ENCODE measurements around the gene RIPPLY3.

The RIPPLY3 gene, protein sequence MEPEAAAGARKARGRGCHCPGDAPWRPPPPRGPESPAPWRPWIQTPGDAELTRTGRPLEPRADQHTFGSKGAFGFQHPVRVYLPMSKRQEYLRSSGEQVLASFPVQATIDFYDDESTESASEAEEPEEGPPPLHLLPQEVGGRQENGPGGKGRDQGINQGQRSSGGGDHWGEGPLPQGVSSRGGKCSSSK

DNA sequence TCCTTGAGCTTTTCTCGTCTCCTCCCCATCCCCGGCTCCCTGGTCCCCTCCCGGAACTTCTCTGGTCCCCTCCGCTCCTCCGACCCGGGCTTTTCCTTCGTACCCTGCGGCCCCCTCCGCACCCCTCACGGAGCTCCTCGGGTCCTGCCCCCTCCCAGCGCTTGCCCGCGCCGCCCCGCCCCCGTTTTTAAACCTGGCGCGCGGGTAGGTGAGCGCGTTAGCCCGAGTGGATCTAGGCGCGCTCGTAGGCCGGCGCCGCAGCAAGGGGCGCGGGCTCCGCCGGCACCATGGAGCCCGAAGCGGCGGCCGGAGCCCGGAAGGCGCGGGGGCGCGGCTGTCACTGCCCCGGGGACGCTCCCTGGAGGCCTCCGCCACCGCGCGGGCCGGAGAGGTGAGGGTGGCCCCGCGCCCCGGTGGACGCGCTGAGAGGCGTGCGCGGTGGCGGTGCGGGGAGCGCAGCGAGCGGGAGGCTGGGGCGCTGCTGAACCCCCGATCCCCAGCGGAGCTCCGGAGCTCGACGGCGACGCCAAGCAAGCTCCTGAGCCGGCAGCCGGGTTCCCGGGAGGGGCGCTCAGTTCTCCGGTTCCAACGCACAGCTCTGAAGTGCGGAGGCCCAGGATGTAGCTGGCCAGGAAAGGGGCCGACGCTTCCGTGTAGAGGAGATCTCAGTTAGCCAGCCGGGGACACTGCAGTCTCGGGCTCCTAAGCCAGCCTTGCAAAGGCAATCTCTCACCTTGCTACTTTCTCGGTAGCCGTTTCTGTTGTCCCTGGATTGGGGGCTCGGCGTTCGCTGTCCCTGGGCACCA is at the start of gene RIPPLY3:
Gene RIPPLY3 (plus strand): TSS at position 217 of the 806 bp plus-strand sequence. CDS start 71 bp downstream, at position 288.
- DNase-seq, result peak; percentile 37

DNA sequence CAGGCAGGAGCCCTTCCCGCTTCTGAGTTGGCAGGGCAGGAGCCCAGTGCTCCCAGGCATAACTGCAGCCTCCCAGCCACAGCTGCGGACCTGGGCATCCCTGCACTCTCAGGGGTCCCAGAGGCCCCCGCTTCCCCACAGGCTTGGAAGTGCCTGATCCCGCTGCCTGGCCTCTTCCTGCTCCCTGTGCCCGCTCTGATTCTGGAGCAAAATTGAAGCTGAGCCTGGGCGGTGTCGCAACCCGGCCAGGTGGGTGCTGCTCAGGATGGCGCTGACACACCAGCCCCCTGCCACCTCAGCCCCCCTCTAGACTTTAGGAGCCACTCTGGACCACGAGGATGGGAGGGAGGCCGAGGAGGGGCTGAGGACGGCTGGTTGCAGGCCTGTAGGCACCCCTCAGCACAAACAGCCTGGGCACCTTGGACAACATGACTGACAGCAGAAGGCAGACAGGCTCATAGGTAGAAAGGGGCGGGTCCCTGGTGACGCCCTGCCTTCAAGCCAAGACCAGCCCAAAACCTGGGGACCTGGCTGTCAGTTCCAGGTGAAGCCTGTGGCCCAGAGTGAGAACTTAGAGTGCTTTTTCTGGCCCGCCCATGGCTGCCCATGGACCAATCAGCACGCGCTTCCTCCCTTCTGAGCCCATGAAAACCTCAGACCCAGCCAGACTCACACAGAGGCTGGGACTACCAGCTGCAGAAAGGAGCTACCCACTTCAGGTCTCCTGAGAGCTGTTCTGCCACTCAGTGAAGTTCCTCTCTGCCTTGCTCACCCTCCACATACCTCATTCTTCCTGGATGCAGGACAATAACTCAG is 47.3 kb upstream of the RIPPLY3 start:
- DNase-seq, result no peak

DNA sequence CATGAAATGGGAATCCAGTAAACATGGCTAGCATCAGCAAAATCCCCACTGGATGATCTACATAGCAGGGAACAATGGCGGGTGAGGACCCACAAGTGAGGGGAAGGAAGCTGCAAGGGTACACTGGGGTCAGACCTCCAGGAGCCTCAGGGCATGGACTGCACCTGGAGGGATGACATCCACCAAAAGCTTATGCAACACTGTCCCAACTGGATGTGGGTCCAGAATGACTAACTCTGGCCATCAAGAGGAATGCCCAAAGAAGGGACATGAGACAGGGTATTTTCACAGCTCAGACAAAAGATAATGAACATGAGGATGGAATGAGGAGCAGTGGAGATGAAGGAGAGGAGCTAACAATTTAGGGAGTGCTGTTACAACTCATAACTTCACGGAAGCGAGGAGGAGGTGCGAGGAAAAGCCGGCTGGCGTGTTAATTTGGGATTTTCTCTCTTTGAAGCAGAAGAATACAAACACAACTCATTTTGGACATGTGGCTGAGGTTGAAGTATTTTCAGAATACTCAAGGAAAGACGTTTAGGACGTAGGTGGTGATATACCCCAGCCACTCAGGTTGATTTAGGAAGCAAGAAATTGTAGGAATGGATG is 45.7 kb upstream of the RIPPLY3 start:
- DNase-seq, result no peak

DNA sequence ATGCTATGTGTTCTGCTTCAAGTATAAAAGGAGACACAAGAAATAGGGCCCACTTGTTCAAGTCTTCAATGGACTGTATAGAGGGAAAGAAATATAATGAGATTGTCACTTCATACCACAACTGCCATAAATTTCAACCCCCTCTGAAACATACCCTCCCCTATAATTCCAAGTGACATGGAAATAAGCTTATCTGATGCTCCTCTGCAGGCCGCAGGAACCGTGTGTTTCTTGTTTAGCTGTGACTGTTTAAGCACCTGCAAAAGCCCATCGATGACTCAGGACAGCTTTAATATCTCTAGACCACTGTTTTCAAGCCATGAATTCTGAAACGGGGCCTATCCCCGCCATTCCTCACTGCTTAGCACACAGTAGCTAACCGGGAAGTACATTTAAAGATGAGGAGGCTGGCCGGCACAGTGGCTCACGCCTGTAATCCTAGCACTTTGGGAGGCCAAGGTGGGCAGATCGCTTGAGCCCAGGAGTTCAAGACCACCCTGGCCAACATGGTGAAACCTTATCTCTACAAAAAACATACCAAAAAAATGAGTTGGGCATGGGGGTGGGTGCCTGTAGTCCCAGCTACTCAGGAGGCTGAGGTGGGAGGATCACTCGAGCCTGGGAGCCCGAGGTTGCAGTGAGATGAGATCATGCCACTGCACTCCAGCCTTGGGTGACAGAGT is 44.3 kb upstream of the RIPPLY3 start:
- DNase-seq, result no peak

DNA sequence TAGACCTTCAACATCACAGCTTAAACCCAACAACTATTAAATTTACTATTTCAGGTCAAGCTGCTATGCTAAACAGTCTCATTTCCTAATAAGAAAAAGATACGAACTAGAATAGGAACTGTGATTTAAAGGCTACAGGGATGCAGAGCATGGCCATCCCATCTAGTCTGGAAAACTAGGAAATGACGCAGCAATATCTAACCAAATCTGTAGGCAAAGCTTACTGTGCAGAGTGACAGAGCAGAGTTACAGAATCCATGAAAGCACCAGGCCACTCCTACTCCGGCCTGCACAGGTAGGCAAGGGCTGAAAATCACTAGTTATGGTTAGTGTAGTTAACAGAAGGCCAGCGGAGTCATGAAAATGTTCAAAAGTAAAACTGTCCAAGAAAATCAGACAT is 42.1 kb upstream of the RIPPLY3 start:
- DNase-seq, result no peak

DNA sequence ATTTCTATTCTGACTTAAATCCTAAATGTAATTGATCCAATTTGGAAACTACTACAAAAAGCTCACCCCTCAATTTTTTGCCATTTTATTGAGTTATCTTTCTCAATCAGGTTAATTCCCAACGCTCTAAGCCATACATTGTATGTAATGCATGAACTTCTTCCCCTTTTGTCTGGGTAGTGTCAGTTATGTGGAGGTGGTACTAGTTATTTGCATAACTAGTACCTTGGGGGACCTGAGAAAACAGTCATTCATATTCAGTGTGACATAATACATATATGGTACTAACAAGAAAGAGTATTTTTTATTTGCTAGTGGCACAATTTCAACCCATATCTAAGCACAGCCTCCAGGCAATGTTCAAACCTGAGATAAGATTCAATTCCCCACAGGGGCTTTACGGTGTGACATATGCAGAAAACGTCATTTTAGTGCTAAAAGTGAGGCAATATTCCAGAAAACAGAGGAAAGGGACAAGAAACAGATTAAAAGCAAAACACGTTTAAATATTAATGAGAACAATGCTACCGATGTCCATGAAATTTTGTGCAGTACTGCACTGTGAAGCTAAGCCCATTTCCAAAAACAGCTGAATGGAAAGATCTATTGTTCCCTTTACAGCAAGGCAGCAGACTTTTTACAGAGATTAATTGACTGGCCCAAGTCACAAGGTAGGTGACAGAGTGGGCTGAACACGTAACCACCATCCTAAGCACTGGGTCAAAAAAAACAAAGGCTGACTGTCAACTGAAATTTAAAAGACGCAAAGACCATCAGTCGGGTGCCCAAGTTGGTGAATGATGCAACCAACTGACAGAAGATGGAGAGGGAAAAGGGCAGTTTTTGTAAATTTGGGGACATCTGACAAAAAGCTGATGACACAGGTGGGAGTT is 41.4 kb upstream of the RIPPLY3 start:
- no peak for DNase-seq

DNA sequence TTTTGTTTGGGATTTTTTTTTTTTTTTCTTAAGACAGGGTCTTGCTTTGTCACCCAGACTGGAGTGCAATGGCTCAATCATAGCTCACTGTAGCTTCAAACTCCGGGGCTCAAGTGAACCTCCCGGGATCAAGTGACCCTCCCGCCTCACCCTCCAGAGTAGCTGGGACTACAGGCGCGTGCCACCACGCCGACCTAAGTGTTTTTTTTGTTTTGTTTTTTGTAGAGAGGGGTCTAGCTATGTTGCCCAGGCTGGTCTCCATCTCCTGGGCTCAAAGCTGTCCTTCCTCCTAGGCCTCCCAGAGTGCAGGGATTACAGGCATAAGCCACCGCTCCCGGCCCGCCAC is 40.8 kb upstream of the RIPPLY3 start:
- DNase-seq, result no peak

DNA sequence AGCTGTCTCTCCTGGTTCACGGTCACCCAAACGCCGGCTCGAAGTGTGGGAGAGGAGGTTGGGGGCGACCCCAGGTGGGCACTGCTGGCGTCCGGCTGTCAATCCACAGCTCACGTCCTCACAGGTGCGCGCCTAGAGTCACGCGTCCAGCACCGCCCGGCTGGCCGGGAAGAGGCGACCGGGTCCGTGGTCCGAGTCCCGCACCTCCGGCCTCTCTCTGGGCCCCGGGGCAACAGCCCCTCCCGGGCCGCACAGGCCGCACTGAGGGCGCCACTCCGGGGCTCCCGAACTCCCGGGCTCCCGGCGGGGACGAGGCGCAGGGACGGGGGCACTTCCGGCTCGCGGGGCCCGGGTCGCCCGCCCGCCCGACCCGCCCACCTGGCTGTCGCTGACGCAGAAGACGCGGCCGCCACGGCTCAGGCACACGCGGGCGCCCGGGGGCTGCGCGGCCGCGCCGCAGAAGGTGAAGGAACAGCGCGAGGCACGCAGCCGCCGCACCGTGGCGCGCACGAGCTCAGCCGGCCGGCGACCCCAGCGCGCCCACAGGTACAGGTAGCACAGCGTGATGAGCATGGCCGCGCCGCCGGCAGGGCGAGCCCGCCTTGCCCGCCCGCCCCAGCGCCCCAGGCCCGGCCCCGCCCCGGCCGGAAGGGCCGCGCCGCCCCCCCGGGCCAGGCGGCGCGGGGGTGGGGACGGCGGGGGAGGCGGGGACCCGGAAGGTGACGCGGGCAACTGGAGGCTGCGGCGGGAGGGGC is 40.3 kb upstream of the RIPPLY3 start, which contains the start of gene HLCS:
Gene HLCS (minus strand): TSS at position 604 of the 755 bp plus-strand sequence. CDS start 31 bp downstream, at position 573.
- DNase-seq, result peak; percentile 23

DNA sequence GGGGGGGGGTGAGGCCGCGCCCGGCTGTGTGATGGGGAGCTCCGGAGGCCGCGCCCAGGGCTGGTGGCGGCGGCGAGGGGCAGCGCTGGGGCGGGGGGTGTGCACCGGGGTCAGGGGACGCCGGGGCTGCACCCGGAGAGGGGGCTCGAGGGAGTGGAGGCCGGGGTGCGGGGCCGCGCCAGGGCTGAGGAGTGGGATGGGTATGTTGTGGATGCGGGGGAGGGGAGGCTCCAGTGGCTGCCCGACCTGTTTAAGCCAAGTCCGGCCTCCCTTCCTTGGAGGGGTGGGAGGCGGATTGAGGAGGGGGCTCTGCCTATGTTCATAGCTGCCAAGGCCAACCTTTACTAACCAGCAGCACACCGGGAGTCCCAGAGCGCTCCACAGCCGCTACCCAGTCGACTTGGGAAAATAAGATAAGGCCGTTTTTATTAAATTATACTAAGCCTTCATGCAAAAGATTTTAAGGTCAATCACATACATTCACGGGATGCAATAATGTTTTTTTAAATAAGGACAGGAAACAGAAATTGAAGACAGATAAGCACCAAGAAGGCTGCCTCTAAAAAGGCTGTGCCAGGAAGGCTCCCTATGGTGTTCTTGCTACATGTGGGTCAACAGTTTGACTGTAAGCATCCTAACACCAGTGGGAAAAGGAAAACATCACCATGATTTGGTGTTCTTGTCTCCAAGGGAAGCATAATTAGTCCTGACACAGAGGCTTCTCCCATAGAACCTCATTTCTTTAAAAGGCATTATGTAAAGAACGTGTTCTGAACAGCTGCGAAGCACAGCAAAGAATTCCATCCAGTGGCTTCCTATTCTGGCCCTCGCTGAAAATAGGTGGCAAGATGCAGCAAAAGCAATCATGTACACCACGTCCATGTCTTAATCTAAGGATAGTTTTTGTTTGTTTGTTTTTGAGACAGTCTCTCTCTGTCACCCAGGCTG is 39.4 kb upstream of the RIPPLY3 start:
- DNase-seq, result no peak

DNA sequence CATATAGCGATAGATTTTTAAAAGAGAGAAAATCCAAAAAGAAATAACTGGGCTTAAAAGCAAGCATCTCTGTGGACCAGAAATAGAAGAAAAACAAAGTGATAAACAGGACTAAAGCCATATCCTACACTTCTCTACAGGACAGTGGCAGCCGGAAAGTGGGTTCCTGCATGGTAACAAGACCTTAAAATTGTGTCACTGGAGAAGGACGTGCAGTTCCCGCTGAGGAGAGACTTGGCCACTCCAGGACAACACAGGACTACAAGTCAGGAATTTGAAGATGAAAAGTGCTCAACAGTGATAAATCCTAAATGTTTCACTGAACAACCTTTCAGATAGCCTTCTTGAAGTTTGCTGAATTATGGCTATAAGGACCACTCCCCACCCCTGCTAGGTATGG is 38.1 kb upstream of the RIPPLY3 start:
- no peak for DNase-seq

DNA sequence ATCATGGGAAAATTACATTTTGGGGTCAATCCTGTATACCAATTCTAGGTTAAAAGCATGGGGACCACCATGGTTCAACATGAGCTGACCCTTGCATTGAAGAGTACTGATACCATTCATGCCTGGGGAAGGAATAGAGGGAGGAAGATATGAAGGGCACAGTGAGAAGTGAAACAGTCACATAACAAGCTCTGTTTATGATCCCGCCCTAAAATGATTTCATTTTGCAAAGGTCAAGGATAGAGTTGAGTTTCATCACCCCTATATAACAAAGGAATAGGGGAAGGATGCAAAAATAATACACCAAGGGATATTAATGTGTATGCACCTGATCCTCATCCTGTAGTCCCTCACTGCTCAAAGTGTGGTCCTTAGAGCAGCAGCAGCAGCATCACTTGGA is 37.5 kb upstream of the RIPPLY3 start:
- no peak for DNase-seq

DNA sequence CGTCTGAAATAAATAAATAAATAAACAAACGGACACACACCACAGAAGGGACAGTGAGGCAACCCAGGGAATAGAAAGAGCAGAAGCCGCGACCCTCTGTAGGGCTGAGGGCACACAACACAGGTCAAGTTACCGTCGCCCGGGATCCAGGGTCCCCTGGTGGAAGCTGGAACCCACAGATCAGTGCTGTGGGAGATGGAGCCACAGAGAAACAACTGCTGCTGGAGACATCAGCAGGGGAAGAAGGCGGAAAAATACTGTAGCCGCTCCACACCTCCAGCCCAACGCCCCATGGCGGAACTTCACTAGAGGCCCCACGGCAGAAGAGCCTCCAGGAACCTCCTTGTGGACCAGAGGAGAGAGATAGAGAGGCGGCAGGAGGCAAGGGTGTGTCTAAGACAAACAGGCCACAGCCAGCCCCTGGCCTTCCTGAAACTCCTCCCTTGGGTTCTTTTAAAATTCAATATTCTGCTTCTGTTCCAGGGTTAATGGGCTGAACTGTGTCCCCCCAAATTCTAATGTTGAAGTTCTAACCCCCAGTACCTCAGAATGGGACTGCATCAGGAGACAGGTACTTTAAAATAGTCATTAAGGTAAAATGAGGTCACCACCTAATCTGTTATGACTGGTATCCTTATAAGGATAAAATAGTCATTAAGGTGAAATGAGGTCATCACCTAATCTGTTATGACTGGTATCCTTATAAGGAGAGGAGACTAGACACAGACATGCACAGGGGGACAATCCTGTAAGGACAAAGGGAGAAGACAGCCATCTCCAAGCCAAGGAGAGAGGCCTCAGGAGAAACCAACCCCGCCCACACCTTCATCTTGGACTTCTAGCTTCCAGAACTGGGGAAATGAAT is 32.3 kb upstream of the RIPPLY3 start:
- no peak for DNase-seq

DNA sequence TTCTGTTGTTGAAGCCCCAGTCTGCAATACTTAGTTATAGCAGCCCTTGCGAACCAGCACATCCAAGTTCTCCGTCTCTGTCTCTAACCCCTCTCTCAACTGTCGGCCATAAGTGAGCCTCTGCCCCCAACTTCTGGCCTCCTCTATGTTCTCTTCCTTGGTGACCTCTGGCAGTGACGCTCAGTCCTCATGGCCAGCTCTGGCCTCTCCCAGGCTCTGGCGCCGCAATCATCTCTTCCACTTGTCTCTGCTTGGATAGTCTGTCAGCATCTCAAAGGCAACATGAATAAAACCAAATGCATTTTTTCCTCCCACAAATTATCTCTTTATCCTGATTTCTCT is 31.7 kb upstream of the RIPPLY3 start:
- DNase-seq, result no peak

DNA sequence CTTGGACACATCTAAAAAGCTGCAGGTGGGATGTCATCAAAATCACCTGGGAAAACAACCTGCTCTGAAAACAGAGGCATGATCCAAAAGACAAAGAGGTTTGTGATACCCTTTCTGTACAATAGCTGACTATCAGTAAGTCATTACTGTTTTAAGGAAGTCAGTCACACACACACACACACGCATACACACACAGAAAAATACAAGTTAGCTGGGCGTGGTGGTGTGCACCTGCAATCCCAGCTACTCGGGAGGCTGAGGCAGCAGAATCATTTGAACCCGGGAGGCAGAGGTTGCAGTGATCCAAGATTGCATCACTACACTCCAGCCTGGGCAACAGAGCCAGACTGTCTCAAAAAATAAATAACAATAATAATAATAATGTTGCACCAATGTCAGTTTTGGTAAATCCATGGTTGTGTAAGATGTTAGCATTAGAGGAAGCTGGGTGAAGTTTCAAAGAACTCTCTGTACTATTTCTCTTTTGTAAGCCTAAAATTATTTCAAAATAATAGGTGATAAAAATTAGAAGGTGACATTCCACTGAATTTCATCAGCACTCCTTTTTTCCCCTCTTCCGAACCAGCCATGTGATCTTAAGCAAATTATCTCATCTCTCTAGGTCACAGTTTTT is 30.2 kb upstream of the RIPPLY3 start:
- DNase-seq, result no peak

DNA sequence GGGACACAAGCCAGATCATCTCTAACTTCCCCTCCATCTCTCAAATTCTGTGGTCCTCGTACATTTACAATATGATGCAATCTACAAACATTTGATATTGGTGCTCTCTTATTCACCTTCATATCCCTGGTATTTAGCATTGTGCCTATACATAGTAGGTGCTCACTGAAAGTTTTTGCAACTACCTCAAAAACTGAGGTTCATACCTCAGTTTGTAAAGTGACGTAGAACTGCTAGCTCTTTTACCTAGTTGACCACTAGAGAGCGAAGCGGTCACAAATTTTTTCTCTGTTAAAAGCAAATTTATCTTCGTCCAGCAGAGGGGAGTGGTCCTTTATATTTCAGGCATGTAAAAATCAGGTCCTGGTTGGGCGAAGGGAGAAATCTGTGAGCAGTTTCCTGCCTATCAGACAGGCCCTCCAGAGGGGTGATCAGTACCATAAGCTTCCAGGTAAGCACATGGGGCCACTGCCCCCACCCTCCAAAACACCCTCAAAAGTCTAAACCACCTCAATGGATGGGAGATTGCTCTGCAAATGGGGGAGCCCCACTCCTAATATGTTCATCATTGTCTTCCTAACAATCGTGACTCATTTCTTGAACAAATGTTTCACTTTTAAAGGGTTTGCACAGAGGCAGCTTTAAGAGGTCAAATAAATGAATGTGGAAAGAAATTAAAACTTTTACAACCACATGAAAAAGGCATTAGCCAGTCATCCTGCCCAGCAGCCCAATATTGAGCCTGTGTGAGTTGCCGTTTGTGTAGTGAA is 29.4 kb upstream of the RIPPLY3 start:
- no peak for DNase-seq

DNA sequence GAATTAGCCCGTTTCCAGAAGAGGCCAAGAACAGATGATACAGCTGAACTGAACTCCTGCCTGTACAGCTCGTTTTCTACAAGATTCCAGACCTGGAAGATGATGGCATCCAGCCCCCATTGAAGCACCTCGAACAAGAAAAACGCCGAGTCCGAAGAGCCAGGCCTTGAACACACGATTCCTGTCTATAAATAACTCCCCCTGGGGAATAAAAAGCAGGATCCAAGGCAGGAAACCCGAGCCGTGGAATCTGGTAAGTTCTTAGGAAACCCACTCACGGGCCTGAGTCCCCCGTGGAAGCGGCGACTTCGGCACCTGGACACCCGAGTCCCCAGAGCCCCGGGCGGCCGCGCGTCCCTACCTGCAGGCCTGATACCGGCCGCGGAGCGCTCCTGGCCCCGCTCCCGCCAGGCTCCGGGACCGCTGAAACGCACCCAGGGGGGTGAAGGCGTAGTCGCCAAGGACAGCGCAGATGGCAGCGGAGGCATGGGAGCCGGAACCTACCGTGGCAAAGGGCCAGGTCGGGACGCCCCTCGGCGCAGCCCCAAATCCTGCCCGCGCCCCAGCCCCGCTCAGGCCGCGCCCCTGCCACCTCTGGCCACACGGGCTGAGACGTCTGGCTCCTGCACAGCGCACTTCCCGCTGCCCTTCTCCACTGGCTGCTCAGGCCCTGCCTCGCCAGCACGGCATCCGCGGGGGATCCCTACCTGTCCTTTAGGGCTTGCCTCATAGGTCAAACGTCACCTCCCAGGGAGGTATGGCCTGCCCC is 26.0 kb upstream of the RIPPLY3 start:
- peak; percentile 59 for DNase-seq

DNA sequence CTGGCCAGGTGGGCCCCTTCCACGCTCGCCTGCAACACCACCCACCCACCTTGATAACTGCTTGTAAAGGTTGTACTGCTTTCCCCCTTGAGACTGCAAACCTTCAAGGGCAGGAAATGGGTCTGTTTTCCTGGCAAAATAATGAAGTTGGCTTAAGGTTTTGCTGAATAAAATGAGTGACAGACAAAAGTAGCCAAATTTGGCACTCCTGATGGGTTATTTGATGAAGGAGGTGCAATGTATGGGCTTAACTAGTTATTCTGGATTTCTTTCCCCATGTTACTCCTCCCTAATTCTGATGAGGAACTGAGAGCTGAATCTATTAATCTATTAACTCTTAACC is 25.5 kb upstream of the RIPPLY3 start:
- no peak for DNase-seq

Measured in NCI-H2029 treated with DMSO at 0.1 percent for 48 hours (cell line).